IMR-90 (cell line): ENCODE data around the gene PIP4K2A. TPM values are rescaled to one million over a fixed set of nuclear protein-coding genes. Genes with fewer than 3 reads are reported as not detected.

Experiments
- ATAC-seq: fragments of 200-7000 bp; cut with Tn5 transposase; 2 replicates; pipeline ENCODE4 v1.9.1; 2020; ENCODE audit warnings: low read depth, mild to moderate bottlenecking, moderate library complexity
- BruUV-seq: library from RNA; stranded (reverse); fragments of 400-500 nt; replicated peaks from 2 replicates; lab custom pipeline; 2021; lab: Mats Ljungman, UMichigan
- CTCF ChIA-PET: fragments of 300-600 bp; formaldehyde crosslinking; extraction: SDS; loops from one replicate; lab custom pipeline; 2021; ENCODE audit warnings: antibody characterized with exemption; lab: Yijun Ruan, JAX
- POLR2A ChIA-PET: fragments of 300-600 bp; sonication (Branson Sonifier 250); formaldehyde crosslinking; loops from one replicate; lab custom pipeline; 2022; ENCODE audit warnings: antibody characterized with exemption; ENCODE audit not compliant: unreplicated experiment; lab: Charles Lee
- DNase-seq: peaks from one replicate; pipeline ENCODE4 v3.0.0; 2013
- H2AFZ ChIP-seq: replicated peaks from 2 replicates; pipeline ENCODE3; 2013; ENCODE audit warnings: low read length, mild to moderate bottlenecking; ENCODE audit not compliant: poor library complexity
- H2AK5ac ChIP-seq: 2 replicates; pipeline ENCODE4 v1.6.1; 2013; ENCODE audit warnings: low read depth, low read length, inconsistent platforms
- H2AK9ac ChIP-seq: replicated peaks from 2 replicates; pipeline ENCODE3; 2013; ENCODE audit warnings: mild to moderate bottlenecking, low read depth, low read length, moderate library complexity; ENCODE audit not compliant: poor library complexity
- H2BK120ac ChIP-seq: 2 replicates; pipeline ENCODE4 v1.6.1; 2013; ENCODE audit warnings: low read depth, low read length, inconsistent platforms
- H2BK15ac ChIP-seq: 3 replicates; pipeline ENCODE4 v1.6.1; 2013; ENCODE audit warnings: low read depth, low read length, inconsistent platforms
- H2BK20ac ChIP-seq: 2 replicates; pipeline ENCODE4 v1.6.1; 2013; ENCODE audit warnings: low read depth, mild to moderate bottlenecking, inconsistent platforms, low read length, moderate library complexity
- H2BK5ac ChIP-seq: 2 replicates; pipeline ENCODE4 v1.6.1; 2013; ENCODE audit warnings: mild to moderate bottlenecking, low read depth, low read length, inconsistent platforms; ENCODE audit not compliant: poor library complexity, severe bottlenecking
- H3K14ac ChIP-seq: replicated peaks from 2 replicates; pipeline ENCODE4 v1.6.1; 2013; ENCODE audit warnings: low read depth, low read length, inconsistent platforms
- H3K18ac ChIP-seq: 2 replicates; pipeline ENCODE4 v1.6.1; 2013; ENCODE audit warnings: low read depth, low read length, control low read depth
- H3K23ac ChIP-seq: 2 replicates; pipeline ENCODE4 v1.6.1; 2013; ENCODE audit warnings: low read depth, low read length, inconsistent platforms
- H3K27ac ChIP-seq: 2 replicates; pipeline ENCODE4 v1.5.1; 2013; ENCODE audit warnings: mild to moderate bottlenecking, control low read depth, low read length; ENCODE audit not compliant: insufficient read depth
- H3K27me3 ChIP-seq: 2 replicates; pipeline ENCODE4 v1.6.1; 2013; ENCODE audit warnings: low read length; ENCODE audit not compliant: control insufficient read depth, insufficient read depth
- H3K36me3 ChIP-seq: 2 replicates; pipeline ENCODE4 v1.6.1; 2013; ENCODE audit warnings: low read length, mixed read lengths; ENCODE audit not compliant: control insufficient read depth, insufficient read depth
- H3K4ac ChIP-seq: 2 replicates; pipeline ENCODE4 v1.6.1; 2013; ENCODE audit warnings: low read depth, low read length, inconsistent platforms
- H3K4me1 ChIP-seq: 2 replicates; pipeline ENCODE4 v1.6.1; 2013; ENCODE audit warnings: low read length, mixed read lengths; ENCODE audit not compliant: control insufficient read depth, insufficient read depth
- H3K4me2 ChIP-seq: 2 replicates; pipeline ENCODE4 v1.6.1; 2013; ENCODE audit warnings: low read depth, mild to moderate bottlenecking, control low read depth, low read length, moderate library complexity
- H3K4me3 ChIP-seq: 2 replicates; pipeline ENCODE4 v1.5.1; 2013; ENCODE audit warnings: low read depth, mild to moderate bottlenecking, control low read depth, low read length, moderate library complexity; ENCODE audit not compliant: insufficient read depth
- H3K56ac ChIP-seq: 2 replicates; pipeline ENCODE4 v1.6.1; 2013; ENCODE audit warnings: low read length, inconsistent platforms; ENCODE audit not compliant: insufficient read depth; ENCODE audit errors: extremely low read depth
- H3K79me1 ChIP-seq, 2 experiments: 2 replicates each; pipeline ENCODE4 v1.6.1; 2013; ENCODE audit warnings: low read length in 2 of 2, inconsistent platforms in 1 of 2, low read depth in 1 of 2
- H3K9ac ChIP-seq: 2 replicates; pipeline ENCODE4 v1.6.1; 2013; ENCODE audit warnings: low read depth, low read length, control low read depth
- H3K9me1 ChIP-seq: 2 replicates; pipeline ENCODE4 v1.6.1; 2013; ENCODE audit warnings: low read length, inconsistent platforms; ENCODE audit not compliant: insufficient read depth
- H3K9me3 ChIP-seq: 2 replicates; pipeline ENCODE4 v1.6.1; 2013; ENCODE audit warnings: low read length; ENCODE audit not compliant: control insufficient read depth, insufficient read depth
- H4K20me1 ChIP-seq: 2 replicates; pipeline ENCODE4 v1.6.1; 2013; ENCODE audit warnings: low read length, inconsistent platforms; ENCODE audit not compliant: insufficient read depth
- H4K5ac ChIP-seq: 2 replicates; pipeline ENCODE4 v1.6.1; 2013; ENCODE audit warnings: mild to moderate bottlenecking, low read depth, low read length, control low read depth
- H4K8ac ChIP-seq, 2 experiments: 2 replicates each; pipeline ENCODE4 v1.6.1; 2013; ENCODE audit warnings: low read depth in 2 of 2, low read length in 2 of 2, control low read depth in 1 of 2, inconsistent platforms in 1 of 2
- H4K91ac ChIP-seq: 2 replicates; pipeline ENCODE4 v1.6.1; 2013; ENCODE audit warnings: low read depth, low read length, inconsistent platforms; ENCODE audit not compliant: insufficient read depth
- MAFK ChIP-seq: IDR thresholded peaks from 2 replicates; pipeline ENCODE4 v1.6.1; 2012; ENCODE audit warnings: low read depth, low read length, improper control_type of control experiment
- MXI1 ChIP-seq: IDR thresholded peaks from 2 replicates; pipeline ENCODE4 v1.6.1; 2012; ENCODE audit warnings: low read depth, mild to moderate bottlenecking, low read length, moderate library complexity, borderline replicate concordance
- WGBS, 2 experiments: methylation state at CpG; one replicate each; pipeline versions ENCODE4 v1.1.5 to v1.1.7; 2013; ENCODE audit warnings: missing lambda C conversion rate in 2 of 2; ENCODE audit not compliant: insufficient read length in 1 of 2; ENCODE audit errors: extremely low coverage in 2 of 2; 5-methylcytosine and 5-hydroxymethylcytosine counted together
- dilution Hi-C: fragments of 300-500 bp; cut with HindIII; formaldehyde crosslinking; loops from one replicate; pipeline ENCODE4 v1.14.3; 2018; ENCODE audit warnings: low sequenced_read_pairs; ENCODE audit not compliant: unreplicated experiment
- in situ Hi-C: fragments of 300-500 bp; cut with MboI; formaldehyde crosslinking; loops from 3 replicates; pipeline ENCODE4 v1.14.3; 2019; ENCODE audit warnings: low sequenced_read_pairs, inconsistent platforms, mixed read lengths
- intact Hi-C: fragments of 100-400 bp; cut with micrococcal nuclease; formaldehyde crosslinking; loops from 2 replicates; pipeline ENCODE4 v1.10.0; 2022
- polyA plus RNA-seq, 3 experiments: library from polyadenylated mRNA; depleted of rRNA; stranded (reverse); fragments of >200 nt; gene quantifications; 2 replicates each; pipeline ENCODE4 v1.2.3, GENCODE V29; 2012; ENCODE audit warnings: low replicate concordance in 1 of 3
- total RNA-seq: library from RNA; depleted of rRNA; stranded (reverse); fragments of >200 nt; gene quantifications from 2 replicates; pipeline ENCODE4 v1.2.3, GENCODE V29; 2012

Gene PIP4K2A
- total and polyA plus RNA-seq, 2 of the 4 experiments (the other 2 are of a cell fraction): 9.8 to 18.1 TPM

DNA sequence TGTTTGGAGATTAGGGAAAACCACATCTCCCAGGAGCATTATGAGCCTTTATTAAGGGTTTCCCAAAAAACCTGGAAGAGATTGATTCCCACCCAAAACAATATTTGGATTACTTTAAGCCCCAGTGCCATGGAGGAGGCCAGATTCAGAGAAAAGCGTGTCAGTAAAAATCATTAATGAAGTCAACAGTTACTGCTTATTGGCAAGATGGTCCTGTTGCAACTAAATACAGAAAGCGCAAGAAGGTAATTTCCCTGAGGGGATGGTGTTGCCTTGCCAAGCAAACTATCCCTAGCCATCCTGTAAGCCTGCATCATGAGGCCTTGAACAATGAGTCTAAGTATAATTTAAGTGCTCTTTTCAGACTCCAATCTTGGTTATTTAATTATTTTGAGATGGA lies 212.5 kb downstream of the PIP4K2A start:
- Histone ChIP-seq H3K18ac (no peak overlapping the region), H3K56ac (no peak overlapping the region), H3K4ac (no peak overlapping the region), H3K9me1 (no peaks in the 10 kb centered on the region), H3K14ac (no peak overlapping the region), H2BK5ac (no peak overlapping the region), H3K79me1 (no peaks in the 10 kb centered on the region), H2AFZ (no peak overlapping the region), H3K4me1 (no peaks in the 10 kb centered on the region), H3K4me3 (no peak overlapping the region), H3K9me3 (no peaks in the 10 kb centered on the region), H4K91ac (no peak overlapping the region), H3K36me3 (no peaks in the 10 kb centered on the region), H3K4me2 (no peak overlapping the region), H2BK15ac (no peak overlapping the region), H4K8ac (no peak overlapping the region), H4K20me1 (no peaks in the 10 kb centered on the region), H3K9ac (no peak overlapping the region), H2BK20ac (no peak overlapping the region), H3K27ac (no peak overlapping the region), H2AK5ac (no peak overlapping the region), H3K23ac (no peak overlapping the region), H4K5ac (no peak overlapping the region), H2AK9ac (no peak overlapping the region), H3K27me3 (peaks cover 14% of the 10 kb centered on the region), H2BK120ac (no peak overlapping the region)
- no CpG with 5 or more reads among the region's 2 CpGs for WGBS, 2 experiments
- intact Hi-C loops (no loop called here), in situ Hi-C loops (no loop called here), dilution Hi-C loops (no loop called here)
- POLR2A ChIA-PET: no interaction called here
- DNase-seq: no peak
- no peak for ATAC-seq
- no TSS peak for BruUV-seq
- no peak for TF ChIP-seq MAFK
- no peak for TF ChIP-seq MXI1
- CTCF ChIA-PET: no interaction called here
